Natural killer cell treated with Interleukin-12 subunit alpha and Interleukin-12 subunit beta and Interleukin-15 and Interleukin-18, amount 100 ng/mL, for 72 hours (primary cell): ENCODE data around the gene HAUS5. TPM values are rescaled to one million over a fixed set of nuclear protein-coding genes. Genes with fewer than 3 reads are reported as not detected.
A peak's percentile ranks its signal among the peaks of the same experiment; 100 is the strongest.

Source experiments
- ATAC-seq, 2 donors: fragments of 150-1000 bp; cut with Tn5 transposase in 1 of 2; sonication (Bioruptor Pico), chemical (Tn5 transposase) in 1 of 2; 2 replicates each; pipeline ENCODE4 v1.10.0; 2021
- DNase-seq: peaks from one replicate; pipeline ENCODE4 v3.0.0; 2022; ENCODE audit warnings: low spot score
- H3K27ac Mint-ChIP-seq, 2 donors: 1 replicate in 1 of 2; 2 replicates in 1 of 2; pipeline ENCODE4 v1.8.0; 2022; ENCODE audit warnings: mixed read lengths in 2 of 2, mild to moderate bottlenecking in 1 of 2, moderate library complexity in 1 of 2
- H3K27me3 Mint-ChIP-seq, 2 donors: 1 replicate in 1 of 2; 2 replicates in 1 of 2; pipeline ENCODE4 v1.8.0; 2022; ENCODE audit warnings: mixed read lengths in 2 of 2
- H3K36me3 Mint-ChIP-seq: one replicate; pipeline ENCODE4 v1.8.0; 2022; ENCODE audit warnings: mixed read lengths
- H3K4me1 Mint-ChIP-seq, 2 donors: 1 replicate in 1 of 2; 2 replicates in 1 of 2; pipeline ENCODE4 v1.8.0; 2022; ENCODE audit warnings: low read depth in 2 of 2, mixed read lengths in 2 of 2, mild to moderate bottlenecking in 1 of 2
- H3K4me3 Mint-ChIP-seq: one replicate; pipeline ENCODE4 v1.8.0; 2022; ENCODE audit warnings: mixed read lengths
- H3K9me3 Mint-ChIP-seq: 2 replicates; pipeline ENCODE4 v1.8.0; 2022; ENCODE audit warnings: mixed read lengths
- total RNA-seq, 2 donors: library from RNA; stranded (reverse); gene quantifications; one replicate each; pipeline ENCODE4 v1.2.3, GENCODE V29; 2022

Gene HAUS5
- total RNA-seq, 2 donors from 2014 or later, result 29.2 to 55.0 TPM

DNA sequence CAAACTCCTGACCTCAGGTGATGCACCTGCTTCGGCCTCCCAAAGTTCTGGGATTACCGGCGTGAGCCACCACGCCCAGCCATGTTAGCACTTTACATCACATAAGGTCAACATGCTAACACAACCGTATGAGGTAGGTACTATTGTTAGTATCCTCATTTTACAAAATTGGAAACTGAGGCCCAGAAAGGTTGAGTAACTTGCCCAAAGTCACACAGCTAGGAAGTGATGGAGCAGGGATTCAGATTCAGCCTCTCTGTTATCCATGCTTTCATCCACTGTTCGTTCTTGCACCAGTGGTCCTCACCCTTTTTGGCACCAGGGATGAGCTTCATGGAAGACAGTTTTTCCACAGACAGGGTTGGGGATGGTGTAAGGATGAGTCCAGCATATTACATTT is 44.2 kb downstream of the HAUS5 start:
- Mint-ChIP-seq H3K27ac (no peak overlapping the region), H3K27me3 (no peaks in the 10 kb centered on the region), H3K4me3 (no peak overlapping the region), H3K36me3 (peaks cover 18% of the 10 kb centered on the region), H3K4me1 (peaks cover 0 to 14% of the 10 kb centered on the region in 2 donors), H3K9me3 (no peaks in the 10 kb centered on the region)
- ATAC-seq (no peak), DNase-seq (no peak)

- H3K4me1 Mint-ChIP-seq, result peaks cover 0 to 10% of the 10 kb centered on the region in 2 donors
- no peaks in the 10 kb centered on the region for H3K9me3 Mint-ChIP-seq
- H3K27me3 Mint-ChIP-seq, result no peaks in the 10 kb centered on the region
- H3K27ac Mint-ChIP-seq, result no peak overlapping the region
- H3K36me3 Mint-ChIP-seq, result peaks cover 23% of the 10 kb centered on the region
- ATAC-seq (no peak), DNase-seq (no peak)
- H3K4me3 Mint-ChIP-seq, result no peak overlapping the region
These were observed 45.6 kb downstream of the HAUS5 start for GRCh38 chr19:35657904-35658700.

DNA sequence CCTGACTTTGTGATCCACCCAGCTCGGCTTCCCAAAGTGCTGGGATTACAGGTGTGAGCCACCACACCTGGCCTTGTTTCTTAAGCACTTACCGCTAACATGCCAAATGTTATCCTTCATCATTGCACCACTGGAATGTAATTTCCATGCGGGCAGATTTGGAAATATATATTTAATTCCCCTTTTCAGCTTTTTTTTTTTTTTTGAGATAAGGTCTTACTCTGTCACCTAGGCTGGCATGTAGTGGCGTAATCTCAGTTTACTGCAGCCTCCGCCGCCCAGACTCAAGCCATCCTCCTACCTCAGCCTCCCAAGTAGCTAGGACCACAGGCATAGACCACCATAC is 49.4 kb downstream of the HAUS5 start:
- Mint-ChIP-seq H3K9me3 (no peaks in the 10 kb centered on the region), H3K4me3 (no peak overlapping the region), H3K27ac (no peak overlapping the region), H3K36me3 (peaks cover 12% of the 10 kb centered on the region), H3K4me1 (peaks cover 0 to 4% of the 10 kb centered on the region in 2 donors), H3K27me3 (no peaks in the 10 kb centered on the region)
- ATAC-seq, result no peak
- DNase-seq, result no peak

DNA sequence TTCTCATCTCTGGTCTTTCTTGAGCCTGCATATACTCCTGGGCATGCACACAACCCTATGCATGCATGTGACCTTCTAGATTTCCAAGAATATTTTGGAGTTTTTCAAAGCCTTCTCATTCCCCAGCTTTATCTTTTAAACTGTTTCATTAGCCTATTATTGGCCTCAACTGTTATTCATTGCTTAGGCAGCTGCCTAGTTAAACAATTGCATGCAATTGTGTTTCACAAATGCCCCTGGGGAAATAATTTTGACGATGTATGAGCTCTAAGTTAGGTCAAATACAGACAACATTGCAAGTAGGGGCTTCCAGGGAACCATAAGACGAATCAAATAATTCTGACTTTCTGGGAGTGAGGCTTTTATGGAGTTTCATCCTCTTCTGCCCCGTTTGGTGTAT is 51.4 kb downstream of the HAUS5 start:
- H3K9me3 Mint-ChIP-seq, result no peaks in the 10 kb centered on the region
- H3K4me1 Mint-ChIP-seq, result no peaks in the 10 kb centered on the region
- peaks cover 0 to under 1% of the 10 kb centered on the region in 2 donors for H3K27me3 Mint-ChIP-seq
- DNase-seq (no peak), ATAC-seq (no peak)
- H3K36me3 Mint-ChIP-seq, result peaks cover 6% of the 10 kb centered on the region
- no peak overlapping the region for H3K27ac Mint-ChIP-seq
- H3K4me3 Mint-ChIP-seq, result no peak overlapping the region

GRCh38 chr19:35665157-35665556 is 52.6 kb downstream of the HAUS5 start:
- Mint-ChIP-seq H3K9me3 (no peaks in the 10 kb centered on the region), H3K4me3 (no peak overlapping the region), H3K27me3 (peaks cover 7 to 12% of the 10 kb centered on the region in 2 donors), H3K27ac (no peak overlapping the region), H3K36me3 (peaks cover 6% of the 10 kb centered on the region), H3K4me1 (no peaks in the 10 kb centered on the region)
- no peak for ATAC-seq
- DNase-seq, result no peak

DNA sequence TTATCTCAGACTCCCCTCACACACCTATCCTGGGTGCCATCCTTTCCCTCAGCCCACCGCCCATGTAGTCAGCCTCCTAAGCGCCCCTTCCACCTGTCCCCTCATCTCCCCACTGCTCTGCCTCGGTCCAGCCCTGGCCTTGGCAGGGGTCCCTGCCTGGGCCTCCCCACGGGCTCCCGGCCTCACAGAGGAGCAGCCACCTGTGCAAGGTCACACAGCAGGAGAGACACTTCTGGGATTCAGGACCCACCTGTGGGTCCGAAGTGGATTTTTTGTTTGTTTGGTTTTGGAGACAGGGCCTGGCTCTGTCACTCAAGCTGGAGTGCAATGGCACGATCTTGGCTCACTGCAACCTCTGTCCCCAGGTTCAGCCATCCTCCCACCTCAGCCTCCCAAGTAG is 53.1 kb downstream of the HAUS5 start:
- no peaks in the 10 kb centered on the region for H3K9me3 Mint-ChIP-seq
- H3K4me1 Mint-ChIP-seq, result no peaks in the 10 kb centered on the region
- ATAC-seq (no peak), DNase-seq (no peak)
- H3K27me3 Mint-ChIP-seq, result peaks cover 9 to 17% of the 10 kb centered on the region in 2 donors
- H3K4me3 Mint-ChIP-seq, result no peak overlapping the region
- H3K36me3 Mint-ChIP-seq, result peaks cover 6% of the 10 kb centered on the region
- no peak overlapping the region for H3K27ac Mint-ChIP-seq

DNA sequence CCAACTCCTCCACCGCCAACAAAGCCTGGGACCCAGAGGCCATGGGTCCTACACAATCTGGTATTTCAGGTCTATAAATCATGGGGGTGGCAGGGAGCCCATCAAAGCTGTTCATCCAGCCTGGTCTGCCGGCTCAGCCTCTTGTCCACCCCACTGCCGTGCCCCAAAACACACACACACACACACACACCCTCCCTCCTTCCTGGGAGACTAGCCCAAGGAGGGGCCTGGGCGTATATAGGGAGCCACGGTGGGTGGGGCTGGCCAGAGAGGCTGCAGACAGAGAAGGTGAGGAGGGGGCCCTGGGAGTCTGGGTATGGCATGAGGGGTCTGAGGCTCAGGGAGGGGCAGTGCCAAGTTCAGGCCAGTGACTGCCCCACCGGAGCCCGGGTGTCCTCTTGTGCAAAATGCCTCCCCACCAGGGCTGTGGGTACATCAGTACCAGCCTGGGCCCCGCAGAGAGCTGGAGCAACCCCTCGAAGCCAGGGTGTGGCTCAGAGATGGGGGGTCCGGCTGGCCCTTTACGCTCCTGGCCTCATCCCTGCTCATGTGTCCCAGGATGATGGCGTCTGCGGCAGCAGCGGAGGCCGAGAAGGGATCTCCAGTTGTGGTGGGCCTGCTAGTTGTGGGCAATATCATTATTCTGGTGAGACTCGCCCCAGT is 53.8 kb downstream of the HAUS5 start, which contains the start of gene UPK1A:
TSS of gene UPK1A (plus strand) at position 267 of the 663 bp plus-strand sequence. CDS start at position 563, 296 bp downstream.
- ATAC-seq (peak; percentile 22 to 40), DNase-seq (no peak)
- no peaks in the 10 kb centered on the region for H3K9me3 Mint-ChIP-seq
- H3K27ac Mint-ChIP-seq, result no peak within 1 kb of the TSS
- no peak within 1 kb of the TSS for H3K4me3 Mint-ChIP-seq
- peaks cover 6% of the 10 kb centered on the region for H3K36me3 Mint-ChIP-seq
- H3K4me1 Mint-ChIP-seq, result no peaks in the 10 kb centered on the region
- H3K27me3 Mint-ChIP-seq, result peaks cover 11 to 20% of the 10 kb centered on the region in 2 donors

GRCh38 chr19:35669566-35669965 is 57.0 kb downstream of the HAUS5 start:
- Mint-ChIP-seq H3K27me3 (peaks cover 25 to 38% of the 10 kb centered on the region in 2 donors), H3K27ac (no peak overlapping the region), H3K36me3 (no peaks in the 10 kb centered on the region), H3K4me3 (no peak overlapping the region), H3K4me1 (peaks cover 10 to 12% of the 10 kb centered on the region in 2 donors), H3K9me3 (no peaks in the 10 kb centered on the region)
- DNase-seq (no peak), ATAC-seq (no peak)

DNA sequence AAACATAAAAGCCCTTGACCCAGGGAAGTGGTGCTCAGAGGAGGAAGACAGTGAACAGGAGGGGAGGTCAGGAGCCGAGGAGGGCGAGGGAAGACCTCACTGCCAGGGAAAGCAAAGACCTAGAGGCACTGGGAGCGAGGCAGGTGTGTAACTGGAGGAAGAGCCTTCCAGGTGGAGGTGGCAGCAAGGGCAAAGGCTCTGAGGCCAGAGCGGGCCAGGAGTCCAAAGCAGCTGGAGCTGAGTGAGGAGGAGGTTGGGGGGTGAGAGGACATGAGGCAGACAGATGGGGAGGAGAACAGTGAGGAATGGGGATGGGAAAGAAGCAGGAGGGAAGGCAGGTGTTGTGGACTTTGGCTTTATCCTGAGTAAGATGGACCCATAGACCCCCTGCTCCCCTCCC is 57.4 kb downstream of the HAUS5 start:
- Mint-ChIP-seq H3K27me3 (peaks cover 25 to 38% of the 10 kb centered on the region in 2 donors), H3K27ac (no peak overlapping the region)
- no peak for ATAC-seq

DNA sequence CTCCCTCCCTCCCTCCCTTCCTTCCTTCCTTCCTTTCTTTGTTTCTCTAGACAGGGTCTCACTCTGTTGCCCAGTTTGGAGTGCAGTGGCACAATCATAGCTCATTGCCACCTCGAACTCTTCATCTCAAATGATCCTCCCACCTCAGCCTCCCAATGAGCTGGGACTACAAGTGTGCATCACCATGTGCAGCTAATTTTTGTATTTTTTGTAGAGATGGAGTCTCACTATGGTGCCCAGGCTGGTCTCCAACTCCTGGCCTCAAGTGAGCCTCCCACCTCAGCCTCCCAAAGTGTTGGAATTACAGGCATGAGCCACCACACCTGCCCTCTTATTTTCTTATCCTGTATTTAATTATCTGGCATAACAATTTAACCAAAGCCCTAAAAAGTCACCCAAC is 58.2 kb downstream of the HAUS5 start:
- Mint-ChIP-seq H3K4me3 (no peak overlapping the region), H3K4me1 (peaks cover 10 to 12% of the 10 kb centered on the region in 2 donors), H3K36me3 (no peaks in the 10 kb centered on the region), H3K9me3 (no peaks in the 10 kb centered on the region), H3K27me3 (peaks cover 26 to 40% of the 10 kb centered on the region in 2 donors), H3K27ac (no peak overlapping the region)
- DNase-seq, result no peak
- no peak for ATAC-seq

More for the DNA sequence above, 57.4 kb downstream of the HAUS5 start:
- DNase-seq, result no peak
- Mint-ChIP-seq H3K4me3 (no peak overlapping the region), H3K4me1 (peaks cover 10 to 12% of the 10 kb centered on the region in 2 donors), H3K36me3 (no peaks in the 10 kb centered on the region), H3K9me3 (no peaks in the 10 kb centered on the region)

DNA sequence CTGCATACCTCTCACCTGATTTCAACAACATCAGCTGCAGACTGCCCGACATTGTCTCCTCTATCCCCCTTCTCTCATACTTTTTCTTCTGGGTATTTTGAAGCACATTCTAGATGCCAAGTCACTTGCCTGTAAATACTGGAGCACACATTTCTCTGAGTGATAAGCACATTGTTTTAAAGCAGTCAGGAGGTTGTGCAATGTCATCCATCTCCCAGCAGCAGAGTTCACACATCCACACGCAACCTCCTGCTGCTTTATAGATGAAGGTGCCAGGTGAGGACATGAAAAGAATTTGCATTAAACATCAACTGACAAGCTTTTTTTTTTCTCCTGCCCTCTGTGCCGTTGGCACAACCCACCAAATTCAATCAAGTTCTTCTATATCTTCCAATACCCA is 59.3 kb downstream of the HAUS5 start:
- Mint-ChIP-seq H3K36me3 (no peaks in the 10 kb centered on the region), H3K27ac (no peak overlapping the region), H3K4me1 (peaks cover 10 to 12% of the 10 kb centered on the region in 2 donors), H3K4me3 (no peak overlapping the region), H3K9me3 (no peaks in the 10 kb centered on the region), H3K27me3 (peaks cover 30 to 46% of the 10 kb centered on the region in 2 donors)
- DNase-seq, result no peak
- no peak for ATAC-seq

GRCh38 chr19:35673121-35673804 is 60.7 kb downstream of the HAUS5 start:
- H3K27ac Mint-ChIP-seq, result no peak overlapping the region
- H3K36me3 Mint-ChIP-seq, result no peaks in the 10 kb centered on the region
- ATAC-seq (peak; percentile 94), DNase-seq (peak; percentile 81)
- peak overlapping the region; percentile 71 for H3K4me3 Mint-ChIP-seq
- no peaks in the 10 kb centered on the region for H3K9me3 Mint-ChIP-seq
- peaks cover 10 to 12% of the 10 kb centered on the region in 2 donors for H3K4me1 Mint-ChIP-seq
- H3K27me3 Mint-ChIP-seq, result peaks cover 35 to 52% of the 10 kb centered on the region in 2 donors
